HepG2 (cell line): ENCODE data around the gene NFIC. TPM values are rescaled to one million over a fixed set of nuclear protein-coding genes. Genes with fewer than 3 reads are reported as not detected.

Experiments used
- ATAC-seq: fragments of 200-7000 bp; cut with Tn5 transposase; 3 replicates; pipeline ENCODE4 v1.9.1; 2020; ENCODE audit warnings: mild to moderate bottlenecking, moderate library complexity
- BruUV-seq: library from RNA; stranded (reverse); fragments of 400-500 nt; replicated peaks from 2 replicates; lab custom pipeline; 2021; lab: Mats Ljungman, UMichigan
- CTCF ChIA-PET: fragments of 300-600 bp; formaldehyde crosslinking; extraction: SDS; loops from one replicate; lab custom pipeline; 2021; ENCODE audit warnings: low total read pairs, inconsistent platforms, low intra/inter-chr PET ratio; lab: Yijun Ruan, JAX
- POLR2A ChIA-PET: fragments of 350-600 bp; sonication (Branson Sonifier 250); formaldehyde crosslinking; loops from one replicate; lab custom pipeline; 2020; ENCODE audit warnings: antibody characterized with exemption, inconsistent platforms; lab: Yijun Ruan, JAX
- DNase-seq: peaks from one replicate; pipeline ENCODE4 v3.0.0-alpha.2; 2015; ENCODE audit warnings: low spot score
- FAIRE-seq: peaks from 3 replicates; lab custom pipeline; 2011; peaks lifted over from hg19 to GRCh38; lab: Jason Lieb, UNC
- H2AFZ ChIP-seq: one replicate; pipeline ENCODE4 v1.6.1; 2011; ENCODE audit warnings: low read length, inconsistent platforms
- H3K27ac ChIP-seq: fragments of 300-600 bp; 3 replicates; pipeline ENCODE4 v1.8.0; 2011; ENCODE audit warnings: mixed run types, mild to moderate bottlenecking, mixed read lengths, low read length, inconsistent platforms; ENCODE audit not compliant: insufficient read depth; ENCODE audit errors: extremely low read length
- H3K27me3 ChIP-seq, 2 experiments: fragments of 200-600 bp in 1 of 2; 2 replicates in 1 of 2; 3 replicates in 1 of 2; pipeline versions ENCODE4 v1.6.0 to v1.8.0; 2011; ENCODE audit warnings: low read length in 2 of 2, mild to moderate bottlenecking in 2 of 2, moderate library complexity in 2 of 2, inconsistent platforms in 1 of 2; ENCODE audit not compliant: insufficient read depth in 2 of 2, control insufficient read depth in 1 of 2
- H3K36me3 ChIP-seq, 2 experiments: fragments of 200-600 bp in 1 of 2; replicated peaks in 1 of 2; 2 replicates in 1 of 2; 3 replicates in 1 of 2; pipeline versions ENCODE4 v1.5.1 to v1.8.0; 2011; ENCODE audit warnings: low read length in 2 of 2, inconsistent platforms in 1 of 2; ENCODE audit not compliant: insufficient read depth in 2 of 2, control insufficient read depth in 1 of 2
- H3K4me1 ChIP-seq: 2 replicates; pipeline ENCODE4 v1.5.1; 2012; ENCODE audit warnings: low read length, inconsistent platforms; ENCODE audit not compliant: insufficient read depth
- H3K4me2 ChIP-seq: 2 replicates; pipeline ENCODE4 v1.6.0; 2011; ENCODE audit warnings: low read depth, low read length, inconsistent platforms
- H3K4me3 ChIP-seq, 3 experiments: fragments of 200-600 bp in 1 of 3; sonication (generic), shearing (Covaris generic) in 1 of 3; replicated peaks in 1 of 3; 2 replicates each; pipeline ENCODE4 v1.5.1; 2011 to 2016; ENCODE audit warnings: low read length in 3 of 3, inconsistent platforms in 2 of 3, low read depth in 2 of 3, mild to moderate bottlenecking in 2 of 3, control low read depth in 1 of 3, mixed read lengths in 1 of 3; ENCODE audit not compliant: insufficient read depth in 1 of 3
- H3K79me2 ChIP-seq: one replicate; pipeline ENCODE4 v1.6.1; 2011; ENCODE audit warnings: low read length, inconsistent platforms; ENCODE audit not compliant: insufficient read depth
- H3K9ac ChIP-seq: 2 replicates; pipeline ENCODE4 v1.6.0; 2011; ENCODE audit warnings: mild to moderate bottlenecking, low read depth, low read length, inconsistent platforms; ENCODE audit not compliant: insufficient read depth
- H3K9me3 ChIP-seq: 2 replicates; pipeline ENCODE4 v1.5.1; 2012; ENCODE audit warnings: mild to moderate bottlenecking, low read length
- H4K20me1 ChIP-seq: 2 replicates; pipeline ENCODE4 v1.6.0; 2011; ENCODE audit warnings: inconsistent platforms, mild to moderate bottlenecking, low read length, moderate library complexity; ENCODE audit not compliant: insufficient read depth
- ARNTL ChIP-seq: sonication (generic); formaldehyde crosslinking; IDR thresholded peaks from 2 replicates; pipeline ENCODE4 v1.4.0; 2020; ENCODE audit warnings: mild to moderate bottlenecking, missing genetic modification reagents
- ELK4 ChIP-seq: sonication (generic); formaldehyde crosslinking; IDR thresholded peaks from 2 replicates; pipeline ENCODE4 v1.9.0; 2021; ENCODE audit warnings: missing genetic modification reagents, borderline replicate concordance
- HDAC1 ChIP-seq: sonication (generic); formaldehyde crosslinking; IDR thresholded peaks from 2 replicates; pipeline ENCODE4 v1.5.1; 2020; ENCODE audit warnings: mild to moderate bottlenecking, missing genetic modification reagents
- HDAC6 ChIP-seq: fragments of 200-600 bp; sonication (generic); IDR thresholded peaks from 2 replicates; pipeline ENCODE4 v1.7.0; 2017; ENCODE audit warnings: mild to moderate bottlenecking, antibody characterized with exemption, low read length, low read depth
- HMG20A ChIP-seq: IDR thresholded peaks from 2 replicates; pipeline ENCODE4 v1.6.1; 2016; ENCODE audit warnings: borderline replicate concordance
- JUND ChIP-seq: sonication (generic); formaldehyde crosslinking; IDR thresholded peaks from 2 replicates; pipeline ENCODE4 v1.8.0; 2022; ENCODE audit warnings: mild to moderate bottlenecking, missing genetic modification reagents
- ZHX2 ChIP-seq, 2 experiments: sonication (generic) in 1 of 2; formaldehyde crosslinking in 1 of 2; IDR thresholded peaks; 2 replicates each; pipeline versions ENCODE4 v1.6.1 to v1.9.0; 2014 to 2022; ENCODE audit warnings: antibody characterized with exemption in 1 of 2, borderline replicate concordance in 1 of 2, inconsistent platforms in 1 of 2, low read depth in 1 of 2, missing genetic modification reagents in 1 of 2
- ZNF276 ChIP-seq: sonication (generic); formaldehyde crosslinking; IDR thresholded peaks from 2 replicates; pipeline ENCODE4 v1.4.0; 2020; ENCODE audit warnings: mild to moderate bottlenecking, low read depth, missing genetic modification reagents
- ZNF333 ChIP-seq: sonication (generic); formaldehyde crosslinking; IDR thresholded peaks from 2 replicates; pipeline ENCODE4 v1.4.0; 2020; ENCODE audit warnings: mild to moderate bottlenecking, missing genetic modification reagents, borderline replicate concordance
- ZNF350 ChIP-seq: sonication (generic); formaldehyde crosslinking; IDR thresholded peaks from 2 replicates; pipeline ENCODE4 v1.4.0; 2020; ENCODE audit warnings: mild to moderate bottlenecking, low read depth, missing genetic modification reagents, borderline replicate concordance
- ZNF660 ChIP-seq: sonication (generic); formaldehyde crosslinking; IDR thresholded peaks from 2 replicates; pipeline ENCODE4 v1.5.1; 2020; ENCODE audit warnings: mild to moderate bottlenecking, low read depth, missing genetic modification reagents, borderline replicate concordance
- ZNF777 ChIP-seq: sonication (generic); formaldehyde crosslinking; IDR thresholded peaks from 2 replicates; pipeline ENCODE4 v1.4.0; 2020; ENCODE audit warnings: missing genetic modification reagents
- WGBS: methylation state at CpG from one replicate; pipeline ENCODE4 v1.1.6; 2017; ENCODE audit warnings: low lambda C conversion rate; 5-methylcytosine and 5-hydroxymethylcytosine counted together
- in situ Hi-C: cut with HindIII; loops from 2 replicates; pipeline ENCODE4 v1.10.0; 2017; ENCODE audit warnings: low pct_unique_long_range_greater_than_20kb; ENCODE audit not compliant: extremely low pct_ligation_motif_present
- intact Hi-C: fragments of 100-400 bp; cut with micrococcal nuclease; formaldehyde crosslinking; loops from one replicate; pipeline ENCODE4 v1.10.0; 2022; ENCODE audit not compliant: unreplicated experiment
- polyA plus RNA-seq, 8 experiments: library from polyadenylated mRNA; depleted of rRNA in 3 of 8; stranded (reverse) in 7 of 8; unstranded in 1 of 8; fragments of >200 nt; fragmentation: Illumina TruSeq in 4 of 8; extraction: Trizol in 4 of 8; gene quantifications; 2 replicates each; pipeline versions ENCODE4 v1.2.1 to v1.2.3, GENCODE V29; 2011 to 2016; ENCODE audit warnings: low read depth in 4 of 8, missing spikeins in 1 of 8, mixed read lengths in 1 of 8; ENCODE audit not compliant: insufficient read depth in 1 of 8
- total RNA-seq, 5 experiments: library from RNA; depleted of rRNA; stranded (reverse); fragments of >200 nt; fragmentation: Illumina TruSeq; extraction: Trizol; gene quantifications; 2 replicates each; pipeline ENCODE4 v1.2.3, GENCODE V29; 2016; ENCODE audit warnings: low read depth in 1 of 5

NFIC gene
- total and polyA plus RNA-seq, 2 of the 13 experiments (the other 11 are each of a cell fraction or from before 2014, with no cell fraction given): 1.3 to 2.5 TPM

- Histone ChIP-seq H3K27ac (no peak overlapping the region), H3K4me1 (peaks cover 21% of the 10 kb centered on the region), H3K79me2 (peaks cover 19% of the 10 kb centered on the region)
- no peak for ATAC-seq
- TF ChIP-seq HMG20A (CRISPR knock-in tag) (no peak), ZNF333 (CRISPR knock-in tag) (no peak), ELK4 (CRISPR knock-in tag) (no peak), HDAC1 (CRISPR knock-in tag) (no peak), ZNF350 (CRISPR knock-in tag) (no peak), ARNTL (no peak), ZNF660 (CRISPR knock-in tag) (no peak), ZNF276 (CRISPR knock-in tag) (no peak), ZNF777 (CRISPR knock-in tag) (no peak), ZHX2 (IDR thresholded peaks at IDR 0.05; ENCODE audit: low read depth) (no peak), ZHX2 (CRISPR knock-in tag; IDR thresholded peaks at IDR 0.05; ENCODE audit: borderline replicate concordance) (no peak), JUND (CRISPR knock-in tag) (no peak), HDAC6 (no peak)
- TF ChIP-seq, all 625 proteins: peak for 0
- peaks cover 11 to 50% of the 10 kb centered on the region in 2 experiments; a peak in 4 of 5 replicates for H3K36me3 ChIP-seq
- no TSS peak for BruUV-seq
- no peak overlapping the region for H3K9ac ChIP-seq
- no peak overlapping the region for H3K4me3 ChIP-seq
- POLR2A ChIA-PET: interaction anchor here (1.0 kb wide), 1 partner anchor 14 kb away, joined by 3 read pairs; the partner anchor contains the start of gene SMIM24
- no peaks in the 10 kb centered on the region for H3K9me3 ChIP-seq
- DNase-seq (no peak), FAIRE-seq (no peak)
- CTCF ChIA-PET: no interaction called here
- in situ Hi-C loops: no loop called here
- WGBS: over 99% methylated on average over 9 of the region's 18 CpGs
- H4K20me1 ChIP-seq: no peaks in the 10 kb centered on the region
- intact Hi-C loops: no loop called here
- H3K27me3 ChIP-seq: no peaks in the 10 kb centered on the region; a peak in 1 of 5 replicates
- no peak overlapping the region for H2AFZ ChIP-seq
- H3K4me2 ChIP-seq: no peak overlapping the region
Measured at GRCh38 chr19:3494559-3494958, 128.2 kb downstream of the NFIC start.
